ENCODE measurements around the gene ZFP36.

ZFP36 gene

GRCh38 chr19:39384839-39385568 is 21.6 kb upstream of the ZFP36 start:
- no peak for DNase-seq

DNA sequence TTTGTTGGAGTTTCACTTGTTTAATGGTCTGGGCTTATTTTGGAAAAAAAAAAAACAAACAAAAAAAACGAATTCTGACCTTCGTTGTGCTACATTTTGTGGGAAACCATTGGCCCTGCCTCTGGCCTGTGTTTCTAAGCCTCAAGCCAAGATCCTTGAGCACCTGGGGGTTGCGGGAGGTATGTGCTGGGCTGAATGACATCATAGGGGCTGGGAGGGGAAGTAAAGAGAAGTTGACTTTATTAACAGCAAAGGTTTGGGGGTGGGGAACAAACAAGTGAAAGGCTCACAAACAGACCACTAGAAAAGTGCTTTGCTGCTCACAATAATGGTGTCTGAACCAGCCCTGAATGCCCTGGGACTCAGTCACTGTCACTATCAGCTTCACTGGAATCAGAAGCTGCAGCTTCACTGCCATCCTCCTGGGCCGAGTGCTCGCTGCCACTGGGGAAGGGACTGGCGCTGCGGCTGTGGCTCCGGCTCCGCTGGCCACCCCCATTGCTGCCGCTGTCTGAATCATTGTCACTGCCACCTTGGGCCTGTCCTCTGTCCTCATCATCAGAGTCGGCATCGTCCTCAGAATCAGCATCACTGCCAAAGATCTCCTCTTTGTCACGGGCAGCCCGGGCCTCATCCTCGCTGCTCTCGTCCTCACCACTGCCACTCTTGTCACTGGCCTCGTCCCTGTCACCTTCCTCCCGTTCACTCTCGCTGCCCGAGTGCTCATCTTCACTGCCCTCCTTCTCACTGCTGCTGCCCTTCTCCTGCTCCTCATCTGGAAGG is 20.8 kb upstream of the ZFP36 start:
- no peak for DNase-seq

GRCh38 chr19:39386557-39386956 is 20.1 kb upstream of the ZFP36 start:
- DNase-seq, result no peak

DNA sequence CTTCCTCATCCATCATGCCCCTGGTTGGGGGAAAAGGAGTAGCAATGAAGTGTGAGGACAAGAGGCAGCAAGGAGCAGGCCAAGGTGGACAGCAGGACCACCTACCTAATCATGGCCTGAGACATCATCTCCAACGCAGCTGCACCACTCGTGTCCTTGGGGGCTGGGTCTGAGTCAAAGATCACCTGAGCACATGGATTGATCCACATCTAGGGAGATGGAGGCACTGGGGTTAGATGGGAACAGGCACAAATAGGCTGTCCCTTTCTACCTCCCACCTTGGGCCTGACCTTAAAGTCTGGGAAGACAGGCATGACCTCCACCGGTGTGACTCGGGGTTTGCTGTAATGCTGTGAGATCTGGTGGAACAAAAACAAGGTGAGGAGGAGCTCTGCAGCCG is 18.0 kb upstream of the ZFP36 start:
- no peak for DNase-seq

- no peak for DNase-seq
These were observed 16.8 kb upstream of the ZFP36 start for GRCh38 chr19:39389631-39390414.

- DNase-seq, result peak; percentile 91
These were observed 16.2 kb upstream of the ZFP36 start for GRCh38 chr19:39390451-39390750.

DNA sequence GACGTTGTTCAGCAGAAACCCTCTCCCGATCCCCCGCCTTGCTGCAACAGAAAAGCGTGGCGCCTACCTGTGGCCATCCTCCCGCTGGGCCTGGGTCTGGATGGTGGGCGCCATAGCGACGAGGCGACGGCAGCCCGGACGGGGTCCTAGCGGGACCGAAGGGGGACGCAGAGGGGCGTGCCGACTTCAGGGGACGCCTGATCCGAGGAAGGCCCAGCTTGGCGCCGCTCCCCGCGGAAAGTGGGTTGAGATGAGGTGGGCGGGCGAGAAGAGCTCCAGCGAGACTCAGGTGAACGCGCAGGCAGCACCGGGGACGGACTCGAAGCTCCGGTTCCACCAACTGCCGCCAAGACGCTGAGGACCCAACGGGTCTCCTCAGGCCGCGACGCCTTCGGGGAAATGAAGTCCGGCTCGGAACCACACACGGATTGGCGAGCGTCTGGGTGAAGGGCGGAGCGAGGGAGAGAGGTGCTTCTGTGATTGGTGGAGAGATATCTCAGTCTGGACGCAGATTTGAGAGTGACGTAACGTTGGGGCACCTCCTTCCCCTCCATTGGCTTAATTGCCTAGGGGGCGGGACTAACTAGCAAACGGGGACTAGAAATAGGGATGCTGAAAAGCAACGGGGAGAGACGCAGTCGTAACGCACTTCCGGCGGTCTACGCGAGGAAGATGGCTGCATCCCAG is 15.8 kb upstream of the ZFP36 start, which contains the start of the genes MED29 and PAF1:
MED29 (plus strand) TSS at position 628 of the 687 bp plus-strand sequence; CDS start at position 673, 45 bp downstream.
PAF1 (minus strand) TSS at position 356 of the 687 bp plus-strand sequence; CDS start at position 114, 242 bp downstream.
- DNase-seq, result peak; percentile 100

DNA sequence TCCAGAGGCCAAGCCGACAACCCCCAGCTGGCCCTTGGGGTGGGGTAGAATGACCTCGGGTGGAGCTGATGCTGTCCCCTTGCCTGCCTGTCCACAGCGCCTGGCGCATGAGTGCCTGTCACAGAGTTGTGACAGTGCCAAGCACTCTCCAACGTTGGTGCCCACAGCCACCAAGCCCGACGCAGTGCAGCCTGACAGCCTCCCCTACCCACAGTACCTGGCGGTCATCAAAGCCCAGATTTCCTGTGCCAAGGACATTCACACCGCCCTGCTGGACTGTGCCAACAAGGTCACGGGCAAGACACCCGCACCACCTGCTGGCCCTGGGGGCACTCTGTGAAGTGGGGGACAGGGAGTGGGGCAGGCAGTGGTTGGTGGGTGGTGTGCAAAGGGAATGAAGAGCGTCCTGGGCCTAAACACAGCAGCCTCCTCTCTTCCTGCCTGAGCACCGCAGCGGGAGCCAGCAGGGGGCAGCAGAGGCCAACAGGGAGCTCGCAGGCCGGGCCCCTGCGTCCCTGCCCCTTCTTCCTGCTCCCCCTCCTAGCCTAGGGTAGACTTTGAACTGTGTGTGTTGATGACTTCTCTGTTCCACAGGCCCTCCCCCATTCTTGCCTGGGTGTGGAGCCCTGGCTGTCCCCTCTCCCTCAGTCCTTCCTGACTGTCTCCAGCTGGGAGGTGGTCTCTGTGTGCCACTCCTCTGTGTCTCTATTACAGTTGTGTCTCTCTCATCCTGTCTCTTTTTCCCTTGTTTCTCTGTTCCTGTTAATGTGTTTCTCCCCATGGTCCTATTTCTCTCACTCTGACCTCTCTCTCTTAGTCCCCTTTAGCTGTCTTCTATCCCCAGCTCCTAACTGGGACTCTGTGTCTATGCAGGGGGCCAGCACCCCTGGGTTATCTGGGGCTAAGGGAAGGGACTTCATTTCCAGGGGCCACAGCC is 9.0 kb upstream of the ZFP36 start:
- peak; percentile 94 for DNase-seq

GRCh38 chr19:39398297-39398864 is 8.3 kb upstream of the ZFP36 start:
- DNase-seq, result peak; percentile 73 to 91

- no peak for DNase-seq
These were observed 7.0 kb upstream of the ZFP36 start for GRCh38 chr19:39399668-39400050.

- DNase-seq, result no peak
These were observed 6.6 kb upstream of the ZFP36 start for GRCh38 chr19:39400061-39400460.

- DNase-seq, result no peak
These were observed 5.5 kb upstream of the ZFP36 start for GRCh38 chr19:39401070-39401548.

DNA sequence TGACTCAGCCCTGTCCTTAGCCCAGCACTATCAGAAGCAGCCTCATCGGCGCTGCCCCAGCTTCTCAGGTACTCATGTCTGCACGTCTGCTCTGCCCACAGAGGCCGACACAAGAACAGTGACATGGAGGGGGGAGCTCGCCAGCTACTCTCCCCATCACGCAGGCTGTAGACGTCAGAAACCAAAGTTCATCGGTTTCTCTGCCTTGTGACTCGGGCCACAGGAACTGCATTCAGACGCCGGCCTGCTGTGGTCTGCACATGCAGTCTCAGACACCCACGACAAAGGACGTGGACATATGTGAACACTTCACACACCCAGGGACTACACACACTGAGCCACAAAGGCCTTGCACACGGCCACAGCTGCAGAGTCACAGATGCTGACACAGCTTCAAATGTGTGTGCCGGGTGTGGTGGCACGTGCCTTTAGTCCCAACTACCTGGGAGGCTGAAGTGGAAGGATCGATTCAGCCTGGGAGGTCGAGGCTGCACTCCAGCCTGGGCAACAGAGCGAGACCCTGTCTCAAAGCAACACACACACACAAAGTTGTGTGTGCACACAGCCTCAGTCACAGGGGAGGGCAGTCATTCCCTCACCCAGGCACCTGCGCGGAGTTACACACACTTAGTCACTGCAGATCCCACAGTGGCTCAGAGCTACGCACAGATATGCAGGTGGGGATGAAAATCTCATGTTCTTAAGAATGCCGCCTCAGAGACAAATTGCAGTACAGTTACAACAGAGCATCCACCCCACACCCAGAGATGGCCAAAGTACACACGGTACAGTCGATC is 4.9 kb upstream of the ZFP36 start:
- peak; percentile 94 for DNase-seq

GRCh38 chr19:39402346-39403300 is 4.0 kb upstream of the ZFP36 start:
- DNase-seq, result peak; percentile 94 to 95

DNA sequence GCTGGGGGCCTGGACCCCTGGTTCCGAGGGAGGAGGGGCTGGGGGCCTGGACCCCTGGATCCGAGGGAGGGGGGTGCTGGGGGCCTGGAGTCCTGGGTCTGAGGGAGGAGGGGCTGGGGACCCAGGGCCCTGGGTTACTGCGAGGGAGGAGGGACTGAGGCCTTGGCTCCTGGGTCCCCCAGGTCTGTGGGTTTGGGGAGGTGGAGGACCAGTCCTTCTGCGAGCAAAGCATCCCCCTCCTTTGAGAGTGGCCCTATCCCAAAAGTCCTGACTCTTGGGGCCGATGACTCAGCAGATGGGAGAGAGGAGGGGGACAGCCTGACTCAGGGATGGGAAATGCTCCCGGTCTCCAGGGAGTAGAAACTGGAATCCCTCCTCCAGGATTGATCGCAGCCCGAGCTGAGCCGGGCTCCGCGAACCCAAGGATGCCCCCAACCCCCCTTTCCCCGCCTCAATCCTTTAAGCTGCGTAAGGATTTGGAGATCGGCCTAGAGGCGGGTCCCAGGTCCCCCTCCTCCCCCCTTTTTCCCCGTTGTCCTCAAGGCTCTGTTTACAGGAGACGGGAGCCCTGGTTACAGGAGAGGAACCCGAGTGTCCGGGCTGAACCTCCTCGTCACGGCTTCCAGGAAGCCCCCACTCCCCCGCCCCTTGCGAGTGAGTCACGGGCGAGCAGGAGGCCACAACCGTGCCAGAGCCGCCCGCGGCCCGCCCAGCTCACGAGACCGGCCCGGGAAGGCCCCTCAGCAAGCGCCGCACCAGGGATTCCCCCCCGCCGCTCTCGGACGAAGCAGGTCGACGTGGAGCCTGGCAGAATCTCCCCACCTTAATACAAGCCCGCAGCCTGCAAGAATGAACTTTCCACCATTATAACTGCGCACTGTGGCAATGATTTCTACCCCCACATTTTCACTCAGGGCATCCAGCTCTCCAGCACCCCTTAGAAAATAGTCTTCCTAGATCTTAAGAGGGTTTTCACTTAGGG is 3.0 kb upstream of the ZFP36 start:
- peak; percentile 99 for DNase-seq

GRCh38 chr19:39405261-39405957 is 1.2 kb upstream of the ZFP36 start:
- DNase-seq, result peak; percentile 60 to 63
